Neuronal stem cell (in vitro differentiated cells): Measurements from ENCODE around the gene ATAD3B.

Experiments
- DNase-seq: peaks from one replicate; pipeline ENCODE4 v3.0.0-alpha.2; 2013; ENCODE audit warnings: low spot score
- H2AFZ ChIP-seq: one replicate; pipeline ENCODE4 v1.6.1; 2013; ENCODE audit warnings: mild to moderate bottlenecking, low read length, inconsistent platforms
- H2AK5ac ChIP-seq: 2 replicates; pipeline ENCODE4 v1.6.1; 2013; ENCODE audit warnings: low read depth, mild to moderate bottlenecking, inconsistent platforms, low read length, moderate library complexity, mixed read lengths
- H2BK120ac ChIP-seq: 2 replicates; pipeline ENCODE4 v1.6.1; 2013; ENCODE audit warnings: low read depth, mild to moderate bottlenecking, inconsistent platforms, low read length, moderate library complexity, mixed read lengths
- H2BK12ac ChIP-seq: one replicate; pipeline ENCODE4 v1.6.1; 2013; ENCODE audit warnings: low read length, inconsistent platforms
- H2BK15ac ChIP-seq: 2 replicates; pipeline ENCODE4 v1.6.1; 2013; ENCODE audit warnings: mild to moderate bottlenecking, low read length, inconsistent platforms, mixed read lengths
- H2BK5ac ChIP-seq: one replicate; pipeline ENCODE4 v1.6.1; 2013; ENCODE audit warnings: inconsistent platforms, mild to moderate bottlenecking, low read length, moderate library complexity
- H3K14ac ChIP-seq: one replicate; pipeline ENCODE4 v1.6.1; 2013; ENCODE audit warnings: low read length, inconsistent platforms
- H3K18ac ChIP-seq: 2 replicates; pipeline ENCODE4 v1.6.1; 2013; ENCODE audit warnings: low read length, inconsistent platforms
- H3K23ac ChIP-seq: 2 replicates; pipeline ENCODE4 v1.6.1; 2013; ENCODE audit warnings: low read depth, mild to moderate bottlenecking, mixed read lengths, low read length, inconsistent platforms; ENCODE audit not compliant: poor library complexity
- H3K27ac ChIP-seq: replicated peaks from 3 replicates; pipeline ENCODE4 v1.5.1; 2013; ENCODE audit warnings: low read length, inconsistent platforms
- H3K27me3 ChIP-seq, 3 experiments: 2 replicates each; pipeline ENCODE4 v1.6.1; 2013; ENCODE audit warnings: low read length in 3 of 3, mild to moderate bottlenecking in 2 of 3, inconsistent platforms in 1 of 3, low read depth in 1 of 3, mixed read lengths in 1 of 3, moderate library complexity in 1 of 3; ENCODE audit not compliant: control insufficient read depth in 3 of 3, insufficient read depth in 3 of 3
- H3K36me3 ChIP-seq, 2 donors: replicated peaks in 1 of 2; 2 replicates each; pipeline ENCODE4 v1.6.1; 2013; ENCODE audit warnings: low read length in 2 of 2; ENCODE audit not compliant: control insufficient read depth in 2 of 2, insufficient read depth in 2 of 2
- H3K4ac ChIP-seq: 2 replicates; pipeline ENCODE4 v1.6.1; 2013; ENCODE audit warnings: inconsistent platforms, mild to moderate bottlenecking, low read length, moderate library complexity
- H3K4me1 ChIP-seq, 2 donors: 1 replicate in 1 of 2; 2 replicates in 1 of 2; pipeline ENCODE4 v1.6.1; 2013; ENCODE audit warnings: low read length in 2 of 2, low read depth in 1 of 2; ENCODE audit not compliant: control insufficient read depth in 2 of 2, insufficient read depth in 1 of 2
- H3K4me2 ChIP-seq: one replicate; pipeline ENCODE4 v1.6.1; 2013; ENCODE audit warnings: mild to moderate bottlenecking, low read length, inconsistent platforms; ENCODE audit not compliant: insufficient read depth, poor library complexity, severe bottlenecking
- H3K4me3 ChIP-seq, 2 donors: 2 replicates each; pipeline ENCODE4 v1.5.1; 2013; ENCODE audit warnings: low read length in 2 of 2, mild to moderate bottlenecking in 2 of 2, inconsistent platforms in 1 of 2, moderate library complexity in 1 of 2
- H3K79me1 ChIP-seq: one replicate; pipeline ENCODE4 v1.6.1; 2013; ENCODE audit warnings: low read depth, mild to moderate bottlenecking, inconsistent platforms, low read length, moderate library complexity
- H3K9ac ChIP-seq: one replicate; pipeline ENCODE4 v1.6.1; 2013; ENCODE audit warnings: mild to moderate bottlenecking, low read depth, low read length, inconsistent platforms; ENCODE audit not compliant: poor library complexity
- H3K9me3 ChIP-seq, 2 donors: replicated peaks in 1 of 2; 2 replicates each; pipeline versions ENCODE3 to v1.6.1; 2013; ENCODE audit warnings: low read length in 2 of 2, mild to moderate bottlenecking in 2 of 2, inconsistent platforms in 1 of 2, low read depth in 1 of 2, mixed read lengths in 1 of 2, moderate library complexity in 1 of 2; ENCODE audit not compliant: control insufficient read depth in 2 of 2, insufficient read depth in 1 of 2
- H4K8ac ChIP-seq: one replicate; pipeline ENCODE4 v1.6.1; 2013; ENCODE audit warnings: low read depth, mild to moderate bottlenecking, inconsistent platforms, low read length, moderate library complexity
- H4K91ac ChIP-seq: one replicate; pipeline ENCODE4 v1.6.1; 2013; ENCODE audit warnings: low read length, low read depth, mild to moderate bottlenecking, inconsistent platforms; ENCODE audit not compliant: poor library complexity
- WGBS, 2 donors: extraction: QIAGEN DNeasy Blood & Tissue Kit; methylation state at CpG; one replicate each; pipeline ENCODE4 v1.1.7; 2013; ENCODE audit warnings: missing lambda C conversion rate in 2 of 2, mixed read lengths in 1 of 2; ENCODE audit not compliant: insufficient read length in 2 of 2, insufficient replicate concordance in 1 of 2; ENCODE audit errors: extremely low coverage in 2 of 2; 5-methylcytosine and 5-hydroxymethylcytosine counted together

The ATAD3B gene

GRCh38 chr1:1535201-1536018 lies 63.8 kb downstream of the ATAD3B start:
- peaks cover 34% of the 10 kb centered on the region for H3K79me1 ChIP-seq
- no peak overlapping the region for H3K18ac ChIP-seq
- no peak overlapping the region for H3K4me3 ChIP-seq
- H3K9ac ChIP-seq = no peak overlapping the region
- no CpG with 5 or more reads among the region's 66 CpGs for WGBS, 2 donors
- H2BK120ac ChIP-seq = no peak overlapping the region
- DNase-seq = no peak
- H3K27ac ChIP-seq = no peak overlapping the region
- H2BK12ac ChIP-seq = no peak overlapping the region
- no peak overlapping the region for H3K4me2 ChIP-seq
- H3K9me3 ChIP-seq = peaks cover 2 to 7% of the 10 kb centered on the region in 2 donors
- H3K27me3 ChIP-seq = no peaks in the 10 kb centered on the region
- no peak overlapping the region for H3K14ac ChIP-seq
- H2BK15ac ChIP-seq = no peak overlapping the region
- no peak overlapping the region for H4K8ac ChIP-seq
- no peak overlapping the region for H2AK5ac ChIP-seq
- H3K36me3 ChIP-seq = peaks cover 2 to 16% of the 10 kb centered on the region in 2 donors
- H2AFZ ChIP-seq = no peak overlapping the region
- no peak overlapping the region for H2BK5ac ChIP-seq
- peaks cover 0 to 9% of the 10 kb centered on the region in 2 donors for H3K4me1 ChIP-seq
- H3K4ac ChIP-seq = no peak overlapping the region
- H3K23ac ChIP-seq = no peak overlapping the region
- no peak overlapping the region for H4K91ac ChIP-seq

GRCh38 chr1:1536019-1536937 lies 64.7 kb downstream of the ATAD3B start:
- DNase-seq = no peak
- H3K4me2 ChIP-seq = no peak overlapping the region
- H3K9ac ChIP-seq = no peak overlapping the region
- no peak overlapping the region for H4K8ac ChIP-seq
- peak overlapping the region; percentile 43 for H3K23ac ChIP-seq
- no peak overlapping the region for H2AFZ ChIP-seq
- no peak overlapping the region for H3K4me3 ChIP-seq
- H3K36me3 ChIP-seq = peaks cover 9 to 15% of the 10 kb centered on the region in 2 donors
- H3K18ac ChIP-seq = no peak overlapping the region
- H3K79me1 ChIP-seq = peaks cover 36% of the 10 kb centered on the region
- H3K9me3 ChIP-seq = peaks cover 2 to 3% of the 10 kb centered on the region in 2 donors
- no peak overlapping the region for H2AK5ac ChIP-seq
- WGBS, 2 donors = no CpG with 5 or more reads among the region's 48 CpGs
- peak overlapping the region; percentile 30 for H4K91ac ChIP-seq
- H2BK12ac ChIP-seq = peak overlapping the region; percentile 73
- H3K4me1 ChIP-seq = peaks cover 0 to 12% of the 10 kb centered on the region in 2 donors
- no peak overlapping the region for H3K4ac ChIP-seq
- no peak overlapping the region for H2BK120ac ChIP-seq
- H2BK5ac ChIP-seq = peak overlapping the region; percentile 75
- H2BK15ac ChIP-seq = no peak overlapping the region
- H3K14ac ChIP-seq = no peak overlapping the region
- H3K27me3 ChIP-seq = no peaks in the 10 kb centered on the region
- H3K27ac ChIP-seq = no peak overlapping the region

- Histone ChIP-seq H4K91ac (peak overlapping the region; percentile 30), H3K4me3 (no peak overlapping the region), H2BK15ac (no peak overlapping the region), H3K9me3 (peaks cover 0 to 2% of the 10 kb centered on the region in 2 donors), H3K27me3 (no peaks in the 10 kb centered on the region), H2BK120ac (no peak overlapping the region), H2BK12ac (peak overlapping the region; percentile 22), H2AK5ac (no peak overlapping the region), H4K8ac (no peak overlapping the region), H3K9ac (peak overlapping the region; percentile 30), H3K23ac (peak overlapping the region; percentile 92), H3K36me3 (peaks cover 16 to 20% of the 10 kb centered on the region in 2 donors), H2AFZ (no peak overlapping the region), H3K14ac (no peak overlapping the region), H3K4ac (no peak overlapping the region), H3K18ac (no peak overlapping the region), H3K4me1 (peaks cover 0 to 12% of the 10 kb centered on the region in 2 donors), H3K4me2 (no peak overlapping the region), H3K27ac (no peak overlapping the region), H2BK5ac (peak overlapping the region; percentile 24), H3K79me1 (peaks cover 36% of the 10 kb centered on the region)
- WGBS, 2 donors = no CpG with 5 or more reads among the region's 15 CpGs
- no peak for DNase-seq
These were observed 65.5 kb downstream of the ATAD3B start for GRCh38 chr1:1536938-1537546.
